Measurements from ENCODE around the gene COL6A2.

DNA sequence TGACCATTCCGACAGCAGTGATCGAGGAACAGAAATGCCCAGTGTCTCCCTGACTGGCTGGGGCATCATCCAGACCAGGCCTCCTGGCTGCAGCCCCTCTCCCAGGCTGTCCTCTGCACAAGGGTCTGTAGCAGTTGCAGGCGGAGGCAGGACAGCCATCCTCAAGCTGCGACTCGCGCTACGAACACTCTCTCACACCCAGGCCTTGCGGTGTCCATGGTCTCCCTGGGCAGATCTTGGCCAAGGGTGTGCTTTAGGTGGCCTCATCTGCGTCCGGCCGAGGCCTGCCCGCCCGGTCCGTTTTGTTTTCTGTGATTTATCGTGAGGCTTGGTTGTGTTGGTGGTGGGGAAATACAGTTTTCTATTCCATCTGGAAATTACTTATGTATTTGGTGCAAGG is 41.8 kb downstream of the COL6A2 start:
- TF ChIP-seq, protein P1, sequence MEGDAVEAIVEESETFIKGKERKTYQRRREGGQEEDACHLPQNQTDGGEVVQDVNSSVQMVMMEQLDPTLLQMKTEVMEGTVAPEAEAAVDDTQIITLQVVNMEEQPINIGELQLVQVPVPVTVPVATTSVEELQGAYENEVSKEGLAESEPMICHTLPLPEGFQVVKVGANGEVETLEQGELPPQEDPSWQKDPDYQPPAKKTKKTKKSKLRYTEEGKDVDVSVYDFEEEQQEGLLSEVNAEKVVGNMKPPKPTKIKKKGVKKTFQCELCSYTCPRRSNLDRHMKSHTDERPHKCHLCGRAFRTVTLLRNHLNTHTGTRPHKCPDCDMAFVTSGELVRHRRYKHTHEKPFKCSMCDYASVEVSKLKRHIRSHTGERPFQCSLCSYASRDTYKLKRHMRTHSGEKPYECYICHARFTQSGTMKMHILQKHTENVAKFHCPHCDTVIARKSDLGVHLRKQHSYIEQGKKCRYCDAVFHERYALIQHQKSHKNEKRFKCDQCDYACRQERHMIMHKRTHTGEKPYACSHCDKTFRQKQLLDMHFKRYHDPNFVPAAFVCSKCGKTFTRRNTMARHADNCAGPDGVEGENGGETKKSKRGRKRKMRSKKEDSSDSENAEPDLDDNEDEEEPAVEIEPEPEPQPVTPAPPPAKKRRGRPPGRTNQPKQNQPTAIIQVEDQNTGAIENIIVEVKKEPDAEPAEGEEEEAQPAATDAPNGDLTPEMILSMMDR (conservative IDR thresholded peaks at IDR 0.05): no peak
- TF ChIP-seq EZH2 (IDR thresholded peaks at IDR 0.05; ENCODE audit: low read depth): no peak
